Measurements from ENCODE around the gene ZBED3.
A peak's percentile ranks its signal among the peaks of the same experiment; 100 is the strongest.
"Not testable (repeated sequence)": the region's sequence is repeated elsewhere in the genome, so short reads cannot be mapped to it uniquely, and the experiment has no call there.

Gene ZBED3

GRCh38 chr5:77102549-77102948, 15.5 kb upstream of the ZBED3 start:
- H3K9ac ChIP-seq (ENCODE audit: low read length), result no peak overlapping the region
- no peaks in the 10 kb centered on the region for H3K36me3 ChIP-seq (ENCODE audit: control insufficient read depth, insufficient read depth, low read length)

GRCh38 chr5:77101298-77101697, 14.2 kb upstream of the ZBED3 start:
- no peak overlapping the region for H3K27ac ChIP-seq (ENCODE audit: low read depth, low read length)
- H3K27me3 ChIP-seq (ENCODE audit: control insufficient read depth, insufficient read depth, low read length), result no peaks in the 10 kb centered on the region
- H3K36me3 ChIP-seq (ENCODE audit: control insufficient read depth, insufficient read depth, low read length), result no peaks in the 10 kb centered on the region
- no peak overlapping the region for H3K4me3 ChIP-seq (ENCODE audit: low read length)
- no peaks in the 10 kb centered on the region for H3K4me1 ChIP-seq (ENCODE audit: control insufficient read depth, insufficient read depth, low read length)
- H3K9ac ChIP-seq (ENCODE audit: low read length), result no peak overlapping the region

More at GRCh38 chr5:77102549-77102948, 15.5 kb upstream of the ZBED3 start:
- no peak overlapping the region for H3K27ac ChIP-seq (ENCODE audit: low read depth, low read length)
- no peaks in the 10 kb centered on the region for H3K27me3 ChIP-seq (ENCODE audit: control insufficient read depth, insufficient read depth, low read length)
- no peaks in the 10 kb centered on the region for H3K4me1 ChIP-seq (ENCODE audit: control insufficient read depth, insufficient read depth, low read length)
- no peak overlapping the region for H3K4me3 ChIP-seq (ENCODE audit: low read length)

- H3K9ac ChIP-seq (ENCODE audit: low read length), result no peak overlapping the region
- no peaks in the 10 kb centered on the region for H3K27me3 ChIP-seq (ENCODE audit: control insufficient read depth, insufficient read depth, low read length)
- H3K36me3 ChIP-seq (ENCODE audit: control insufficient read depth, insufficient read depth, low read length), result no peaks in the 10 kb centered on the region
- no peak overlapping the region for H3K4me3 ChIP-seq (ENCODE audit: low read length)
- H3K27ac ChIP-seq (ENCODE audit: low read depth, low read length), result no peak overlapping the region
- no peaks in the 10 kb centered on the region for H3K4me1 ChIP-seq (ENCODE audit: control insufficient read depth, insufficient read depth, low read length)
Observed at GRCh38 chr5:77095189-77095588, 8.1 kb upstream of the ZBED3 start.

DNA sequence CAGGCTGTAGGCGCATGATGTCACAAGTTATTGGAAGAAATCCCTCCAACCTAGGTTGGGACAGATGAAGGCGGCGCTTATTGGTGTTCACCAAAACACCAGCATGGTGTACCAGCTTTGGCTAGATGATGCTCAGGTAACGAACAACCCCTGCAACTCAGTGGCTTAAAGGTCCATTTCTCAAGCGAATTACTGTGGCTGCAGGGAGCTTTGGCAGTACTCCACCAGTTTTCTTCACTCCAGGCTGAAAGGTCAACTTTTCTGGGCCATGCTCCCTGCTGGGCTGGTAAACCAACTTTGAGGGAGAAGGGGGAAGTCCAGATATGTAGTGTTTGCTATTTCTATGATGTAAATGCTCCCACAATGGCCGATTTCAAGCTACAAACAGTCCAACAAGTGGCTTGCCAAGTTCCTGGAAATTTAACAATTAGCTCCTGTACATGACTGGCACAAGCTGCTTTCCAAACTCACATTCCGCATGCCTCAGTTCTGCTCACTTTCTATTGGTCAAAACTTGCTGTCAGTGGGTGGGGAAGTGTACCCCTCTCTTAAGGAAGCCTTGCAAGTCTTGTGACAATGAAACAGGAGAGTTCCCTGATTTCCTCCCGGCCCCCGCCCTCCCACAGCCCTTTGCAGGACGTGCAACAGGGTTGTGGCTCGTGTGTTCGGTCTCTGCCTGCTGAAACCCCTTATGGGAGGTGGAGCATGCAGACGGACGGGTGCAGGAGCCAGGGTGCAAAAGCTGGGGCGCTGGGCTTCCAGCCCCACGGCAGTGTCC, 588 bp upstream of the ZBED3 start:
- H3K9ac ChIP-seq (ENCODE audit: low read length), result peak overlapping the region; percentile 75

DNA sequence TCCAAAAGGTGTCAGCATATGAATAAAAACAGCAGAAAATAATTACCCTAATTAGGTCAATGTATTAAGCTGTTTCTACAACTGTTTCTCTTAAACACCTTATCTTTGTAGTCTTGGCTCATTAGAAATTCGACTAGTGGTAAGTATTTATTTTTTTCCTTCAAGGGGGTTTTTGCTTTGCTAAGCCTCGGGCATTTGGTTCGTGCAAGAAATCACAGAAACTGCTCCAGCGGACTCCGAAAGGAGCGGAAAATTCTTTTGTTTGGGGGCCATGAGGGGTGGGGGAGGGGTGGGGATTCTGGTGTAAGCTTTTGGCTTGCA, 757 bp downstream of the ZBED3 start:
- H3K27me3 ChIP-seq (ENCODE audit: control insufficient read depth, insufficient read depth, low read length), result no peaks in the 10 kb centered on the region
- H3K27ac ChIP-seq (ENCODE audit: low read depth, low read length), result peak overlapping the region; percentile 84
- peaks cover 2% of the 10 kb centered on the region for H3K4me1 ChIP-seq (ENCODE audit: control insufficient read depth, insufficient read depth, low read length)
- H3K36me3 ChIP-seq (ENCODE audit: control insufficient read depth, insufficient read depth, low read length), result no peaks in the 10 kb centered on the region
- H3K9ac ChIP-seq (ENCODE audit: low read length), result peak overlapping the region; percentile 75
- peak overlapping the region; percentile 91 for H3K4me3 ChIP-seq (ENCODE audit: low read length)

More for the DNA sequence above, 588 bp upstream of the ZBED3 start:
- H3K36me3 ChIP-seq (ENCODE audit: control insufficient read depth, insufficient read depth, low read length), result no peaks in the 10 kb centered on the region
- peaks cover 2% of the 10 kb centered on the region for H3K4me1 ChIP-seq (ENCODE audit: control insufficient read depth, insufficient read depth, low read length)
- H3K27ac ChIP-seq (ENCODE audit: low read depth, low read length), result peak overlapping the region; percentile 84
- peak overlapping the region; percentile 91 for H3K4me3 ChIP-seq (ENCODE audit: low read length)
- no peaks in the 10 kb centered on the region for H3K27me3 ChIP-seq (ENCODE audit: control insufficient read depth, insufficient read depth, low read length)

GRCh38 chr5:77083088-77083487, 4.0 kb downstream of the ZBED3 start:
- Histone ChIP-seq H3K4me3 (ENCODE audit: low read length) (no peak overlapping the region), H3K27me3 (ENCODE audit: control insufficient read depth, insufficient read depth, low read length) (no peaks in the 10 kb centered on the region), H3K36me3 (ENCODE audit: control insufficient read depth, insufficient read depth, low read length) (no peaks in the 10 kb centered on the region), H3K9ac (ENCODE audit: low read length) (no peak overlapping the region), H3K4me1 (ENCODE audit: control insufficient read depth, insufficient read depth, low read length) (peaks cover 2% of the 10 kb centered on the region), H3K27ac (ENCODE audit: low read depth, low read length) (no peak overlapping the region)

DNA sequence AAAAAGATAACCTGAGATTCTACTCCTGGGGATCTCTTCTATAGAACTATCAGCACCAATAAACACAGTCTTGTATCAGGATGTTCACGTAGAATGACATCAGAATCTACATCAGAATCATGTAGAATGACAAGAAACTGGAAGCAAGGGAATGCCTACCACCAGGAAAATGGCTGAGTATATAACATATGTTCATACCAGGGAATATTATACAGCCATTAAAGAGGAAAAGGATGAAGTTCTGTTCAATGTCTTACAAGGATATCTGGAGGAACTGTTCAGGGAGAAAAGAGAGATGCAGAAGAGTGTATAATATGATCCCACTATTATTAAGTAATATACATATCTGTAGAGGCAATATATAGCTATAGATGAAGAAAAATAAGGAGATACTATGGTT, 4.8 kb downstream of the ZBED3 start:
- no peaks in the 10 kb centered on the region for H3K27me3 ChIP-seq (ENCODE audit: control insufficient read depth, insufficient read depth, low read length)
- H3K9ac ChIP-seq (ENCODE audit: low read length), result no peak overlapping the region
- H3K27ac ChIP-seq (ENCODE audit: low read depth, low read length), result no peak overlapping the region
- peaks cover 5% of the 10 kb centered on the region for H3K4me1 ChIP-seq (ENCODE audit: control insufficient read depth, insufficient read depth, low read length)
- no peaks in the 10 kb centered on the region for H3K36me3 ChIP-seq (ENCODE audit: control insufficient read depth, insufficient read depth, low read length)
- no peak overlapping the region for H3K4me3 ChIP-seq (ENCODE audit: low read length)

- Histone ChIP-seq H3K9ac (ENCODE audit: low read length) (no peak overlapping the region), H3K36me3 (ENCODE audit: control insufficient read depth, insufficient read depth, low read length) (no peaks in the 10 kb centered on the region)
Observed at GRCh38 chr5:77080905-77081304, 6.2 kb downstream of the ZBED3 start.

GRCh38 chr5:77080479-77080878, 6.6 kb downstream of the ZBED3 start:
- not testable (repeated sequence) for H3K4me3 ChIP-seq (ENCODE audit: low read length); H3K27me3 ChIP-seq (ENCODE audit: control insufficient read depth, insufficient read depth, low read length); H3K36me3 ChIP-seq (ENCODE audit: control insufficient read depth, insufficient read depth, low read length); H3K4me1 ChIP-seq (ENCODE audit: control insufficient read depth, insufficient read depth, low read length); H3K27ac ChIP-seq (ENCODE audit: low read depth, low read length); H3K9ac ChIP-seq (ENCODE audit: low read length)

More at GRCh38 chr5:77080905-77081304, 6.2 kb downstream of the ZBED3 start:
- H3K4me1 ChIP-seq (ENCODE audit: control insufficient read depth, insufficient read depth, low read length), result peaks cover 7% of the 10 kb centered on the region
- H3K27me3 ChIP-seq (ENCODE audit: control insufficient read depth, insufficient read depth, low read length), result no peaks in the 10 kb centered on the region
- H3K27ac ChIP-seq (ENCODE audit: low read depth, low read length), result no peak overlapping the region
- H3K4me3 ChIP-seq (ENCODE audit: low read length), result no peak overlapping the region

GRCh38 chr5:77077829-77078176, 9.3 kb downstream of the ZBED3 start:
- H3K4me3 ChIP-seq (ENCODE audit: low read length), result peak overlapping the region; percentile 81
- peak overlapping the region; percentile 51 for H3K27ac ChIP-seq (ENCODE audit: low read depth, low read length)
- H3K36me3 ChIP-seq (ENCODE audit: control insufficient read depth, insufficient read depth, low read length), result no peaks in the 10 kb centered on the region
- H3K9ac ChIP-seq (ENCODE audit: low read length), result no peak overlapping the region
- no peaks in the 10 kb centered on the region for H3K27me3 ChIP-seq (ENCODE audit: control insufficient read depth, insufficient read depth, low read length)
- peaks cover 6% of the 10 kb centered on the region for H3K4me1 ChIP-seq (ENCODE audit: control insufficient read depth, insufficient read depth, low read length)

GRCh38 chr5:77076961-77077828, 9.9 kb downstream of the ZBED3 start:
- Histone ChIP-seq H3K9ac (ENCODE audit: low read length) (no peak overlapping the region), H3K36me3 (ENCODE audit: control insufficient read depth, insufficient read depth, low read length) (no peaks in the 10 kb centered on the region), H3K27ac (ENCODE audit: low read depth, low read length) (peak overlapping the region; percentile 69), H3K27me3 (ENCODE audit: control insufficient read depth, insufficient read depth, low read length) (no peaks in the 10 kb centered on the region), H3K4me3 (ENCODE audit: low read length) (peak overlapping the region; percentile 81), H3K4me1 (ENCODE audit: control insufficient read depth, insufficient read depth, low read length) (peaks cover 6% of the 10 kb centered on the region)

- no peak overlapping the region for H3K4me3 ChIP-seq (ENCODE audit: low read length)
- H3K9ac ChIP-seq (ENCODE audit: low read length), result no peak overlapping the region
- H3K27ac ChIP-seq (ENCODE audit: low read depth, low read length), result no peak overlapping the region
Observed at GRCh38 chr5:77074745-77075144, 12.3 kb downstream of the ZBED3 start.

More at GRCh38 chr5:77074745-77075144, 12.3 kb downstream of the ZBED3 start:
- peaks cover 6% of the 10 kb centered on the region for H3K4me1 ChIP-seq (ENCODE audit: control insufficient read depth, insufficient read depth, low read length)
- H3K27me3 ChIP-seq (ENCODE audit: control insufficient read depth, insufficient read depth, low read length), result no peaks in the 10 kb centered on the region
- no peaks in the 10 kb centered on the region for H3K36me3 ChIP-seq (ENCODE audit: control insufficient read depth, insufficient read depth, low read length)
